GM20000 (cell line): ENCODE measurements around the gene EXD3.
"Not testable (repeated sequence)": the region's sequence is repeated elsewhere in the genome, so short reads cannot be mapped to it uniquely, and the experiment has no call there.

ENCODE experiments used
- DNase-seq: peaks from one replicate; pipeline ENCODE4 v3.0.0; 2012; ENCODE audit warnings: low spot score
- CTCF ChIP-seq: IDR thresholded peaks from 2 replicates; pipeline ENCODE4 v1.5.1; 2012; ENCODE audit warnings: mild to moderate bottlenecking, control low read depth; ENCODE audit errors: extremely low read depth, missing control alignments

The EXD3 gene

GRCh38 chr9:137383081-137383783, 39.7 kb downstream of the EXD3 start:
- TF ChIP-seq CTCF = no peak
- no peak for DNase-seq

GRCh38 chr9:137382444-137383080, 40.4 kb downstream of the EXD3 start:
- no peak for DNase-seq

GRCh38 chr9:137381501-137382443, 41.2 kb downstream of the EXD3 start:
- no peak for TF ChIP-seq CTCF
- no peak for DNase-seq

More at GRCh38 chr9:137382444-137383080, 40.4 kb downstream of the EXD3 start:
- TF ChIP-seq CTCF = no peak

- TF ChIP-seq CTCF = no peak
- DNase-seq = no peak
Observed at GRCh38 chr9:137380606-137381005, 42.4 kb downstream of the EXD3 start.

GRCh38 chr9:137380171-137380570, 42.8 kb downstream of the EXD3 start:
- TF ChIP-seq CTCF = no peak
- no peak for DNase-seq

- TF ChIP-seq CTCF = no peak
- DNase-seq = no peak
Observed at GRCh38 chr9:137379761-137380161, 43.2 kb downstream of the EXD3 start.

GRCh38 chr9:137378688-137379410, 44.1 kb downstream of the EXD3 start:
- not testable (repeated sequence) for DNase-seq
